Measurements from ENCODE around the gene DLEC1. TPM values are rescaled to one million over a fixed set of nuclear protein-coding genes. Genes with fewer than 3 reads are reported as not detected.

DLEC1 gene
- polyA plus RNA-seq, 1 donor from 2014 or later: 0.28 TPM

DNA sequence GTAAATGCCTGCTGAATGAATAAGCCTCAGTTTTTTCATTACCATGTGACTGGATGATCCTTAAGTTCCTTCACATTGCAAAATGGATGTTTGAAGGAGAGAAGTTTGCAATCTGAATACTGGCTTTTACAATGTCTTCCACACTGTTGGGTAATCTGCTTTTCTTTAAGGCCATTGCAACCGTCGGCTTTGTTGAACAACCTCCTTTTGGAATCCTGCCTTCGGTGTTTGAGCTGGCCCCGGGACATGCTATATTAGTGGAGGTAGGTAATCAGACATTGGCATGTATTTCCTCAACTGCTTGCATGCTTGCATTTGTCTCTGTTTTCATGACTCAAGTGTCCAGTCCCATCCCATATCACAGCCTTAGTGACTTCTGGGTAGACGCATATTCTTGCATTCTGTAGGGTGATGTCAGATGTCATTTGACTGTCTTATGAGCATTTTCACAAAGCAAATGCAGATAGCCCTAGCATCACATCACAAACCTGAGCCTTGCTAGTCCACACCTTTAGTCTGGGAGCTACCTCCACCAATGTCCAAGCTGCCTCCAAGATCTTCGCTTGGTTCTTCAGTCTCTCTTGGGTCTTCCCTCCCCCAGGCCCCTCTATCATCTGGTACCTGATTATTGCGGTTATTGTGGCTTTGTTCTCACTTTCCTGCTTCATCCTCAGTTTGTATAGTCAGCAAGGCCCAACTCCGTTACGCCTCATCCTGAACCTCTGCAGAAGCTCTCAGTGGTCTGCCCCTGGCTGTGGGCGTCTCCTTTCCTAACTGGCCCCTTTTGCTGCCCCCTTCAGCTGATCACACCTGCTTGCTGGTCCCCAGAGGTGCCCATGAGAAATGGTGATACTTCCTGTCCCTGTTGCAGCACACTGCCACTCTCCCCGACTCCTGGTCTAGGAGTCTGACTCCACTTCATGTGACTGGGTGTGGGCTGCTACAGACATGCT, 49.4 kb downstream of the DLEC1 start:
- peaks cover 0 to 5% (median 3%) of the 10 kb centered on the region in 3 donors for H3K9me3 Mint-ChIP-seq
- H3K27me3 Mint-ChIP-seq: no peaks in the 10 kb centered on the region
- H3K27ac Mint-ChIP-seq: no peak overlapping the region
- peaks cover 0 to 5% (median 1%) of the 10 kb centered on the region in 3 donors for H3K4me1 Mint-ChIP-seq
- H3K36me3 Mint-ChIP-seq: peaks cover 2% of the 10 kb centered on the region
- no peak overlapping the region for H3K4me3 Mint-ChIP-seq

- Mint-ChIP-seq H3K27ac (no peak overlapping the region), H3K4me3 (peak overlapping the region in 1 of 4 donors; percentile 25), H3K4me1 (peaks cover 0 to 5% (median 1%) of the 10 kb centered on the region in 3 donors), H3K27me3 (no peaks in the 10 kb centered on the region), H3K9me3 (peaks cover 0 to 4% (median 2%) of the 10 kb centered on the region in 3 donors), H3K36me3 (peaks cover 5% of the 10 kb centered on the region)
Measured at GRCh38 chr3:38089163-38089562, 50.2 kb downstream of the DLEC1 start.

DNA sequence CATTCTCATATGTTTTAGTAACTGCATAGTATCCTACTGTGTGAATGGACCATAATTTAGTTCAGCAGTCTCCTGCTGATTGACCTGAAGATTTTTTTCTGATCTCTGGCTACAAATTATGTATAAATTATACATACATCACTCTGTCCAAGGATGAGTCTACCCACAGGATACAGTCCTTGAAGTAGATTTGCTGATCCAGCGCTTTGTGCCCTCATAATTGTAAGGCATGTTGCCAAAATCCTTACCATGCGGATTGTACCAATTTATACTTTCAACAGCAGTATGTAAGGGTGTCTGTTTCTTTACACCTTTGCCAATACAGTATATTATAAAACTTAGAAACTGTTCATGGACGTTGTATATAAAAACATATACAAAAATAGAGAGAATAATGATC, 51.4 kb downstream of the DLEC1 start:
- H3K9me3 Mint-ChIP-seq: peaks cover 0 to 1% (median 0%) of the 10 kb centered on the region in 3 donors
- no peaks in the 10 kb centered on the region for H3K27me3 Mint-ChIP-seq
- H3K27ac Mint-ChIP-seq: no peak overlapping the region
- peaks cover 3% of the 10 kb centered on the region for H3K36me3 Mint-ChIP-seq
- H3K4me1 Mint-ChIP-seq: peaks cover 0 to 5% (median 1%) of the 10 kb centered on the region in 3 donors
- H3K4me3 Mint-ChIP-seq: no peak overlapping the region

DNA sequence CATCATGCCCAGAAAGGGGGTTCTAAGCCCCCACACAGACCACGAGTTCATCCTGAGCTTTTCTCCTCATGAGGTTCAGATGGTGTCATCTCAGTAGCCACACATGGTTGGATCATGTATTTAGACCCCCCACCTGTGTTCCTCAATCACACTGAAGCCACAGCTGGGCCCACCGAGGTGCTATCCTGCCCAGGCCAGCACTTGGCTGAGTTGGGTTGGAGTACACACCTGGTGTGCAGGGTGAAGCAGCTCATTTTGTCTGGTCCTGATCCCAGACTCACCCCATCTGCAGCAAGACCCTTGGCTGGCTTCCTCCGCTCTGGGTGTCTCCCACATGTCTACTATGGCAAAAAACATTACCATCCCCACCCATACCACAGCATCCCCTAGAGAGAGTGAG, 56.0 kb downstream of the DLEC1 start:
- H3K4me3 Mint-ChIP-seq: no peak overlapping the region
- H3K9me3 Mint-ChIP-seq: peaks cover 0 to 1% (median 0%) of the 10 kb centered on the region in 3 donors
- H3K27me3 Mint-ChIP-seq: peaks cover 8% of the 10 kb centered on the region
- H3K36me3 Mint-ChIP-seq: peaks cover 3% of the 10 kb centered on the region
- H3K27ac Mint-ChIP-seq: peak overlapping the region in 1 of 3 donors; percentile 4
- peaks cover 0 to 5% (median 1%) of the 10 kb centered on the region in 3 donors for H3K4me1 Mint-ChIP-seq

DNA sequence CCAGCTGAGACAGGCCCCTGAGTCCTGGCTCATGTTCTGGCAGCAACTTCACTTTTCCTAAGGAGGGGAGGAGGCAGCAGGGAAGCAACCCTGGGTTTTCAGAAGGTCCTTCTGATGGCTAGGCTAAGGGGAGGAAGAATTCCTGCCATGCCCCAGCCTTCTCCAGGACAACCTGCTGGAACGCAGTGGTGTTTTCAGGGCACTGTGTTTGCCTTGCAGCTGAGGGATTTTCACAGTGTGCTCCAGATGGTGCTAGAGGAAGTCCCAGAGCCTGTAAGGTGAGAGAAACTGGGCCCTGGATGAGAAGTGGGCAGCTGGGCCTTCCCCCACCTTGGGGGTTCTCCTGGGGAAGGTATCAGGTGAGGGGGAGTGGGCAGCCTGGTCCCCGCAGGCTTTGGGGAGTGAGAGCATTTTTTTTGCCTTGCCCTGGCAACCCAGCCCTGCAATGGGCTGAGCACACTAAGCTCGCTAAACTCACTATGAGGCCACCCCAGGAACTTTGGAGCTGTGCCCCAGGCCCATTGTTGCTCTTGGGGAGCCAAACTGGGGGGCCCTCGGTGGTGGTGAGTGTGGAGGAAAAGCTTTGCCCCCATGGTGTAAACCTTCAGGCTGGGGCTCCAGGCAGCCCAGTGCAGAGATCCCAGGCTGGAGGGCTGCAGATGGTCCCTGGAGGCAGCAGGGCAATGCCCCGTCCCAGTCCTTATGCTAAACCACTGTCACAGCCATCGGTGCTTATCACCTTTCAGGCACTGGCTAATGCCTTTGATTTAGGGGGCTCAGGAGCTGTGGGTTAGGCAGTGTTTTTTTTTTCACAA, 56.9 kb downstream of the DLEC1 start:
- Mint-ChIP-seq H3K27me3 (peaks cover 8% of the 10 kb centered on the region), H3K27ac (peak overlapping the region in 1 of 3 donors; percentile 4)

GRCh38 chr3:38097446-38098375, 58.7 kb downstream of the DLEC1 start:
- Mint-ChIP-seq H3K4me3 (no peak overlapping the region), H3K27me3 (peaks cover 8% of the 10 kb centered on the region), H3K27ac (no peak overlapping the region), H3K9me3 (no peaks in the 10 kb centered on the region), H3K36me3 (peaks cover 3% of the 10 kb centered on the region), H3K4me1 (peaks cover 5 to 6% (median 6%) of the 10 kb centered on the region in 3 donors)

More for the DNA sequence above, 56.9 kb downstream of the DLEC1 start:
- Mint-ChIP-seq H3K9me3 (peaks cover 0 to 1% (median 0%) of the 10 kb centered on the region in 3 donors), H3K4me1 (peaks cover 0 to 5% (median 1%) of the 10 kb centered on the region in 3 donors), H3K36me3 (peaks cover 3% of the 10 kb centered on the region), H3K4me3 (no peak overlapping the region)

DNA sequence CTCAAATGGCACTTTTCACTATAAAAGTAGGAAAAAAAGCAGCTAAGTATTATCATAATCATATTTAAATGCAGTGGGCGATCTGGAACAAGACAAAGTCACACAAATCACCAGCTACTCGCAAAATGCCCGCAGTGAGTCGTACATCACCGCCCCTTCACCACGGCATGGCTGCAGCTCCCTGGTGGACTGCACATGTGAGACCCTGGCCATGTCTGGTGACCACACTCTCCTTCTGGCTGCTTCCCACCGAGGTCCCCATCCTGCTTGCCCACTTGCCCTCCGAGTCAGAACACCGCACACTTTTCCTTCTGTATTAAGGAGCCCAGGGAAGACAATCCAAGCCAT, 59.3 kb downstream of the DLEC1 start:
- peaks cover 0 to 1% (median 0%) of the 10 kb centered on the region in 3 donors for H3K9me3 Mint-ChIP-seq
- peaks cover 6 to 9% (median 6%) of the 10 kb centered on the region in 3 donors for H3K4me1 Mint-ChIP-seq
- no peak overlapping the region for H3K27ac Mint-ChIP-seq
- H3K4me3 Mint-ChIP-seq: no peak overlapping the region
- H3K27me3 Mint-ChIP-seq: peaks cover 8% of the 10 kb centered on the region
- peaks cover 3% of the 10 kb centered on the region for H3K36me3 Mint-ChIP-seq

DNA sequence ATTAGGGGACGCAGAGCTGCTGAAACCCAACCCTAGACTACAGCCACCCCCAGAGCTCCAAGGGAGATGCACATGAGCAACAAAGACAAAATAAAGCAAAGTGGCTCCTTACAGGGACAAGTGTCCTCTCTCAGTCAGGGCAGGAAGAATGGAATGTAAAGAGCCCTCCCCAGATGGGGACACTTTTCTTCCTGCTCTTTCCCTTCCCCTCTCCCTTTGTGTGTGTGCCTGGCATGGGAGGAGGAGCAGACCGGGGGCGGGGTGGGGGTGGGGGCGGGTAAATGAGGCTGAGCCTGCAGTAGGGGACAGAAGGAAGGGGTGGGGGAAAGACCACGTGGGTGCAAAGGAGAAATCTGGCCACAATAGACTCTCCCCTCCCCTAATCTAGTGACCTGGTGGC, 60.5 kb downstream of the DLEC1 start:
- H3K9me3 Mint-ChIP-seq: peaks cover 1 to 3% (median 2%) of the 10 kb centered on the region in 3 donors
- H3K4me3 Mint-ChIP-seq: no peak overlapping the region
- peaks cover under 1% of the 10 kb centered on the region for H3K36me3 Mint-ChIP-seq
- H3K27ac Mint-ChIP-seq: no peak overlapping the region
- peaks cover 8% of the 10 kb centered on the region for H3K27me3 Mint-ChIP-seq
- H3K4me1 Mint-ChIP-seq: peaks cover 6 to 9% (median 6%) of the 10 kb centered on the region in 3 donors

DNA sequence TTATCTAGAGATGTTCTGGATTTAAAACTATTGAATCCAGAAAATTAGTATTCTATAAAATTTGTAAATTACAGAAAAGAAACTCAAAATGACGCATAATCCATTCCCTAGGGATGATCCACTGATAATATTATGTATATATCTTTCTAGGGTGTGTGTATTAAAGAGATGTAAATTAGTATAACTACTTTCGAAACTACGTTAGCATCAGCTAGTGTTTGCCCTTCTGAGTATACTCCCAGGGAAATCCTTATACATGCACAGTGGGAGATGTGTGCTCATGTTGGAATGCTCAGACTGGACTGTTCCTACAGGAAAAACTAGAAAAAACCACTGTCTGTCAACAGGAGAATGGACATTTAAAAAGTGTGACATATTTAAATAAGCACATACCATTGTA, 61.5 kb downstream of the DLEC1 start:
- Mint-ChIP-seq H3K27me3 (peaks cover 8% of the 10 kb centered on the region), H3K27ac (no peak overlapping the region), H3K4me1 (peaks cover 6 to 9% (median 6%) of the 10 kb centered on the region in 3 donors), H3K4me3 (no peak overlapping the region), H3K9me3 (peaks cover 1 to 10% (median 3%) of the 10 kb centered on the region in 3 donors), H3K36me3 (peaks cover 2% of the 10 kb centered on the region)

DNA sequence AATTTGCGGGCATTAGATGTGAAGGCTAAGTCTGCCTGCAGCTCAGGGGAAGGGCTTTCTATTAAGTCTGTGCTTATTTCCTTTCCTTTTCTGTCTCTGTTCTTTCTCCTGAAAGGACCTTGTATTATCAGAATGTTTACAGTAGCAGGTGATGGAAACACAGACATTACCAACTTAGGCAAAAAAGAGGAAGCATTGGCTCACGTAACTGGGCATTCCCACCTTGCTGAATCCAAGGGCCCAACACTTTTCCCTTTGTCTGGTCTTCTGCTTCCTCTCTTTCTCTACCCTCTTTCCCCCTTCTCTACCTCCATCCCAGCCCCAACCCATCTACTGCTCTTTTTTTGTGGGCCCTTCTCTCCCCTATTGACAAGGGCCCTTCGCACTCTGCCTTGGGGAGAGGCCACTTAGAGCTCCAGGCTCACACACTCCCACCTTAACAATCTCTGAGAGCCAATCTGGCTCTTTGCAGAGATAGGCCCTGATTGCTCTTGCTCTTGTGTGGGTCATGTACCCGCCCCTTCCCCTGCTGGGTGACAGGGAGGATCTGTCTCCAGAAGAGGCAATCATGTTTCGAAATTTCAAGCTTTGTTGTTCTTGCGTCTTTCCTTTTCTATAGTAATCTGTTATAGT, 62.9 kb downstream of the DLEC1 start:
- Mint-ChIP-seq H3K4me1 (peaks cover 6 to 9% (median 6%) of the 10 kb centered on the region in 3 donors), H3K4me3 (no peak overlapping the region), H3K27me3 (peaks cover 10% of the 10 kb centered on the region), H3K9me3 (peaks cover 3 to 10% (median 5%) of the 10 kb centered on the region in 3 donors), H3K36me3 (peaks cover 2% of the 10 kb centered on the region), H3K27ac (no peak overlapping the region)

DNA sequence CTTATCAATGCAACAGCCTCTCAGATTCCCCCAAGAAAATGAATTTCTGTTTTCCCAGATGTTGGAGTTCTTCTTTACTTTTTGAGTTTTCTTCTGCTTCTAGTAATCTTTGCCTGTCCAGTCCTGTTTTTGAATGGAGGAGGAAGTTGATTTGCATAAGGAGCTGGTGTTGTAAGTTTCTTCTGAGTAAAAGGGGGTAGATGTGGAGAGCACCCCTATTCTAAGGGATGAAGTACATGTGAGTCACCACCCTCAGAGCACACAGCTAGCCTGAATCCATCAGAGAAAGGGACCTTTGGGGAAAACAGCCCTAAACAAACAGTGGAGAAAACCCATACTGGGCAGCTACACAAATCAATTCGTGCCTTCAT, 63.4 kb downstream of the DLEC1 start:
- H3K27ac Mint-ChIP-seq: no peak overlapping the region
- H3K27me3 Mint-ChIP-seq: peaks cover 10% of the 10 kb centered on the region
- no peak overlapping the region for H3K4me3 Mint-ChIP-seq
- peaks cover 6 to 9% (median 6%) of the 10 kb centered on the region in 3 donors for H3K4me1 Mint-ChIP-seq
- peaks cover 3 to 10% (median 5%) of the 10 kb centered on the region in 3 donors for H3K9me3 Mint-ChIP-seq
- H3K36me3 Mint-ChIP-seq: peaks cover 2% of the 10 kb centered on the region

DNA sequence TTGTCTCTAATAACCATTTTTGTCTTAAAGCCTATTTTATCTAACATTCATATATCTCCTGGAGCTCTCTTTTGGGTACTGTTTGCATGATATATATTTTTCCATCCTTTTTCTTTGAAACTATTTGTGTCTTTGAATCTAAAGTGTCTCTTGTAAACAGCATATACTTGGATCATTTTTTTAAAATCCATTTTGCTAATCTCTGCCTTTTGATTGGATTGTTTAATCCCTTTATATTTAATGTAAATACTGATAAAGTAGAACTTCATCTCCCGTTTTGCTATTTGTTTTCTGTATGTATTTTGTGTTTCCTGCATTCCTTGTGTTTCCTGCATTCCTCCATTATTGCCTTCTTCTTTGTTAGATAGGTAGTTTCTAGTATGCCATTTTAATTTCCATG, 66.5 kb downstream of the DLEC1 start:
- H3K4me1 Mint-ChIP-seq: peaks cover 6 to 9% (median 6%) of the 10 kb centered on the region in 3 donors

DNA sequence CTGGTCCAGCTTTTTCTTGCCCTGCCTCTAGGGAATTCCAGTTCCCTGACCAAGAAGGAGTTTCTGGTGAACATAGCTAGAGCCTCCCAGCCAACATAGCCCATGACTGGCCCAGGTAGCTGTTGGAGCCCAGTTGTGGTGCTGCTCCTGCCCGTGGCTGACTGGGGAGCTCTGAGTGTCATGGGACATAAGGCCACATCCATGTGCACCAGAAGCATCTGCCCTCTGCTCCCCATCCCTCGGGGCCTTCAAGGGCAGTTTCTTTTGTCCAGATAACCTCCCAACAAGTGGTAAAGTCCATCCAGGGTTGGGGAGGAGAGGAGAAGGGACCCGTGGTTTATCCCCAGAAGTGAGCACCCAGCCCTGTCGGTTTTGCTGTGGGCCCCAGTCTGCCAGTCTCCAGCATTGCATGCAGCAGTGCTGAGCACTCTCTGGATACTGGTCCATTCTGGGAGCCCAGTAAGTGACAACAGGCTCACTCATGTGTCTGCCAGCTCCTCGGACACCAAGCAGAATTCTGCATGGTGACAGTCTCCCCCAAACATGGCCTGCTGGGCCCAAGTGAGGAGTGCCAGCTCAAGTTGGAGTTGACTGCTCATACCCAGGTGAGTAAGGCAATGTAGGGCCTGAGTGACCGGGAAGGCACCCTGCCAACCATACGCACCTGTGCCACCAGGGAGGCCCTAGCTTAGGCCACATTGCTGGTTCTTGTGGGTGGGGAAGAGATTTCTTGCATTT, 69.1 kb downstream of the DLEC1 start:
- Mint-ChIP-seq H3K4me3 (no peak overlapping the region), H3K27ac (no peak overlapping the region), H3K27me3 (peaks cover 2% of the 10 kb centered on the region), H3K4me1 (peaks cover 0 to 3% (median 0%) of the 10 kb centered on the region in 3 donors), H3K36me3 (peaks cover 2% of the 10 kb centered on the region), H3K9me3 (peaks cover 2 to 10% (median 5%) of the 10 kb centered on the region in 3 donors)

More for the DNA sequence above, 66.5 kb downstream of the DLEC1 start:
- Mint-ChIP-seq H3K4me3 (no peak overlapping the region), H3K27me3 (peaks cover 2% of the 10 kb centered on the region), H3K36me3 (peaks cover 2% of the 10 kb centered on the region), H3K27ac (no peak overlapping the region), H3K9me3 (peaks cover 3 to 10% (median 5%) of the 10 kb centered on the region in 3 donors)
